Transverse colon (tissue), 4 donors: ENCODE measurements around the gene SORCS3. TPM values are rescaled to one million over a fixed set of nuclear protein-coding genes. Genes with fewer than 3 reads are reported as not detected.

ENCODE experiments used
- DNase-seq: peaks from one replicate; pipeline ENCODE4 v3.0.0-alpha.2; 2019
- H3K27ac ChIP-seq, 4 donors: fragments of 200-600 bp; sonication (generic); 2 replicates each; pipeline ENCODE4 v1.5.1; 2016 to 2018; ENCODE audit warnings: inconsistent platforms in 4 of 4
- H3K27me3 ChIP-seq: fragments of 200-600 bp; sonication (generic); 2 replicates; pipeline ENCODE4 v1.5.1; 2017; ENCODE audit warnings: inconsistent platforms
- H3K36me3 ChIP-seq, 4 donors: fragments of 200-600 bp; sonication (generic); 2 replicates each; pipeline ENCODE4 v1.5.1; 2017 to 2019; ENCODE audit warnings: inconsistent platforms in 4 of 4
- H3K4me1 ChIP-seq, 4 donors: fragments of 200-600 bp; sonication (generic); 2 replicates each; pipeline ENCODE4 v1.5.1; 2017 to 2020; ENCODE audit warnings: inconsistent platforms in 4 of 4
- H3K4me3 ChIP-seq, 4 donors: fragments of 200-600 bp; sonication (generic); 1 replicate in 1 of 4; 2 replicates in 3 of 4; pipeline versions ENCODE4 v1.5.1 to v1.6.1; 2017 to 2019; ENCODE audit warnings: inconsistent platforms in 4 of 4
- H3K9me3 ChIP-seq, 2 donors: fragments of 200-600 bp; sonication (generic); 2 replicates each; pipeline ENCODE4 v1.5.1; 2017 to 2019; ENCODE audit warnings: inconsistent platforms in 2 of 2
- CTCF ChIP-seq, 5 experiments: fragments of 200-600 bp in 3 of 5; fragments of 450-650 bp in 2 of 5; sonication (generic) in 3 of 5; IDR thresholded peaks; 1 replicate in 2 of 5; 2 replicates in 3 of 5; pipeline ENCODE4 v1.5.1; 2016 to 2017; ENCODE audit warnings: antibody characterized with exemption in 5 of 5, inconsistent platforms in 3 of 5, mild to moderate bottlenecking in 2 of 5, moderate library complexity in 1 of 5
- EP300 ChIP-seq: sonication (generic); formaldehyde crosslinking; IDR thresholded peaks from one replicate; pipeline ENCODE4 v1.6.1; 2017; ENCODE audit warnings: antibody characterized with exemption, low read depth
- POLR2A ChIP-seq: fragments of 450-650 bp; IDR thresholded peaks from one replicate; pipeline ENCODE4 v1.6.1; 2016; ENCODE audit warnings: antibody characterized with exemption, mild to moderate bottlenecking, moderate library complexity
- POLR2AphosphoS5 ChIP-seq, 3 donors: sonication (generic); formaldehyde crosslinking; IDR thresholded peaks; one replicate each; pipeline ENCODE4 v1.6.1; 2016; ENCODE audit warnings: antibody characterized with exemption in 3 of 3
- WGBS, 2 donors: methylation state at CpG; one replicate each; pipeline ENCODE4 v1.1.5; 2018; ENCODE audit warnings: low coverage in 1 of 2; 5-methylcytosine and 5-hydroxymethylcytosine counted together
- in situ Hi-C, 4 donors: fragments of 200-750 bp; cut with MboI; loops; one replicate each; pipeline versions ENCODE4 v1.15.0 to v1.15.1; 2017; ENCODE audit warnings: low sequenced_read_pairs in 3 of 4, low pct_ligation_motif_present in 1 of 4, low pct_unique_long_range_greater_than_20kb in 1 of 4
- intact Hi-C: fragments of 100-400 bp; cut with DNase I; formaldehyde crosslinking; loops from one replicate; pipeline ENCODE4 v1.15.1; 2023; ENCODE audit warnings: low total_unique reads
- total RNA-seq, 4 donors: library from RNA; depleted of rRNA; stranded (reverse); fragments of >200 nt; gene quantifications; one replicate each; pipeline ENCODE4 v1.1.0, GENCODE V29; 2016

SORCS3 gene
- total RNA-seq, 4 donors from 2014 or later: 0.14 to 0.32 TPM; not detected in 2

GRCh38 chr10:104881740-104882139 is 240.7 kb downstream of the SORCS3 start:
- Histone ChIP-seq H3K36me3 (no peaks in the 10 kb centered on the region), H3K4me3 (no peak overlapping the region), H3K4me1 (no peaks in the 10 kb centered on the region), H3K27me3 (no peaks in the 10 kb centered on the region), H3K9me3 (no peaks in the 10 kb centered on the region), H3K27ac (no peak overlapping the region)
- no peak for TF ChIP-seq POLR2AphosphoS5 (IDR thresholded peaks at IDR 0.05)
- TF ChIP-seq CTCF (IDR thresholded peaks at IDR 0.05): no peak
- DNase-seq: no peak
- in situ Hi-C loops (no loop called here), intact Hi-C loops (no loop called here)
- WGBS, 2 donors: 36 to 84% methylated on average over 1 of the region's 1 CpG

GRCh38 chr10:104892879-104893617 is 252.0 kb downstream of the SORCS3 start:
- no peaks in the 10 kb centered on the region for H3K4me1 ChIP-seq
- in situ Hi-C loops: no loop called here
- H3K27me3 ChIP-seq: no peaks in the 10 kb centered on the region
- peaks cover 0 to 3% of the 10 kb centered on the region in 2 donors for H3K9me3 ChIP-seq
- H3K36me3 ChIP-seq: no peaks in the 10 kb centered on the region
- 52 to 81% methylated on average over 2 to 5 of the region's 5 CpGs for WGBS, 2 donors
- DNase-seq: no peak
- TF ChIP-seq POLR2A (no peak), POLR2AphosphoS5 (IDR thresholded peaks at IDR 0.05) (no peak), CTCF (IDR thresholded peaks at IDR 0.05) (no peak), EP300 (no peak)
- intact Hi-C loops: no loop called here
- H3K27ac ChIP-seq: no peak overlapping the region
- no peak overlapping the region for H3K4me3 ChIP-seq

GRCh38 chr10:104893701-104894100 is 252.6 kb downstream of the SORCS3 start:
- H3K4me1 ChIP-seq: no peaks in the 10 kb centered on the region
- WGBS, 2 donors: 42 to 53% methylated on average over 6 of the region's 6 CpGs
- peaks cover 0 to 3% of the 10 kb centered on the region in 2 donors for H3K9me3 ChIP-seq
- no peak overlapping the region for H3K4me3 ChIP-seq
- no peak for TF ChIP-seq EP300
- no peak for TF ChIP-seq POLR2AphosphoS5 (IDR thresholded peaks at IDR 0.05)
- no peak for TF ChIP-seq CTCF (IDR thresholded peaks at IDR 0.05)
- no peak for TF ChIP-seq POLR2A
- no peak overlapping the region for H3K27ac ChIP-seq
- in situ Hi-C loops: no loop called here
- no peak for DNase-seq
- intact Hi-C loops: no loop called here
- no peaks in the 10 kb centered on the region for H3K27me3 ChIP-seq
- H3K36me3 ChIP-seq: no peaks in the 10 kb centered on the region

GRCh38 chr10:104894681-104895080 is 253.6 kb downstream of the SORCS3 start:
- 67 to 82% methylated on average over 3 of the region's 3 CpGs for WGBS, 2 donors
- no peak overlapping the region for H3K4me3 ChIP-seq
- H3K4me1 ChIP-seq: no peaks in the 10 kb centered on the region
- no peaks in the 10 kb centered on the region for H3K27me3 ChIP-seq
- intact Hi-C loops (no loop called here), in situ Hi-C loops (no loop called here)
- no peaks in the 10 kb centered on the region for H3K9me3 ChIP-seq
- TF ChIP-seq POLR2AphosphoS5 (IDR thresholded peaks at IDR 0.05): no peak
- TF ChIP-seq EP300: no peak
- no peak for TF ChIP-seq POLR2A
- no peak for TF ChIP-seq CTCF (IDR thresholded peaks at IDR 0.05)
- H3K36me3 ChIP-seq: no peaks in the 10 kb centered on the region
- DNase-seq: no peak
- H3K27ac ChIP-seq: no peak overlapping the region
